Left kidney (tissue), 8 donors: ENCODE results near the gene ARMH2. TPM values are rescaled to one million over a fixed set of nuclear protein-coding genes. Genes with fewer than 3 reads are reported as not detected.

ENCODE experiments used
- DNase-seq: peaks from one replicate; pipeline ENCODE4 v3.0.0-alpha.2; 2013
- long read RNA-seq, 8 donors: transcript quantifications; one replicate each; lab custom pipeline, GENCODE V29; 2026
- polyA plus RNA-seq: library from polyadenylated mRNA; unstranded; fragments of 120-200 nt; gene quantifications from one replicate; pipeline ENCODE4 v1.2.1, GENCODE V29; 2013; ENCODE audit not compliant: insufficient read length

The ARMH2 gene
- polyA plus RNA-seq: not detected
- long read RNA-seq, donor 1: 0 reads
- long read RNA-seq, donor 2: 0 reads
- long read RNA-seq, donor 3: 0 reads
- long read RNA-seq, donor 4: 0 reads
- long read RNA-seq, donor 5: 0 reads
- long read RNA-seq, donor 6: 0 reads
- long read RNA-seq, donor 7: 0 reads
- long read RNA-seq, donor 8: 0 reads

DNA sequence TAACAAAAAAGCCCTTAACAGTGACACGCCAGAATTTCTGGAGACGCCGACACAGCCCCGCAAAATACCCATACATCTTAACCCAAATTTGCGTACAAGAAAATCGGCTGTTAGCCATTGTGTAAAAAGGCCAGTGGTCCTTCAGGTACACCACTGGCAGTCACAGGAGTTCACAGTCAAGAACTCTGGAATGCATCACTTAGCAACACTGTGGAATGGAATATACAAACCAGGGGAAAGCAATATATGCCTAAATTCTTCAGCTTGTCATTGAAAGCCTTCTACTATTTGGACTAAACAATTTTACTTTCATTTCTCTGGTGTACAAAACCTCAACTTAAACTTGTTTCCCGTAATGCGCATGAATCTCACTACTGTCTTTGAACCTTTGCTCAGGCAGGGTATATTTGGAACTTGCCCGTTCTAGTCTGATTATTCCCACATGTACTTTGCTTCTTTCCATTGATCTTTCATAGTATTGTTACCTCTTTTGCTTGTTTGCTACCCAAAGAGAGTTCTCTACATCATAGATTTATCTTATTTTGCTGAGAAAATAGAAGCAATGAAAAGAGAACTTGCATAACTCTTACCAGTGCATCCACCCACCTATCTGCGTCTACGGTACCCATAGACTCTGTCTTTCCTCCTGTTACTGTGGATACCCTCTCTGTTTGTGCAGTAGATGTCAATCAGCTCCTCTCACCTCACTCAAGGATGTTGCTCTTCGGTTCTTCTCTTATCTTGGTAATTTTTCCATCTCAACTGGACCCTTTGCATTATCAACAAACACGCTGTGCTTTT is at the start of gene ARMH2:
Gene ARMH2, minus strand, starts transcription at position 178 of the 801 bp plus-strand sequence. Its CDS starts 60 bp downstream, at position 118.
- no peak for DNase-seq

DNA sequence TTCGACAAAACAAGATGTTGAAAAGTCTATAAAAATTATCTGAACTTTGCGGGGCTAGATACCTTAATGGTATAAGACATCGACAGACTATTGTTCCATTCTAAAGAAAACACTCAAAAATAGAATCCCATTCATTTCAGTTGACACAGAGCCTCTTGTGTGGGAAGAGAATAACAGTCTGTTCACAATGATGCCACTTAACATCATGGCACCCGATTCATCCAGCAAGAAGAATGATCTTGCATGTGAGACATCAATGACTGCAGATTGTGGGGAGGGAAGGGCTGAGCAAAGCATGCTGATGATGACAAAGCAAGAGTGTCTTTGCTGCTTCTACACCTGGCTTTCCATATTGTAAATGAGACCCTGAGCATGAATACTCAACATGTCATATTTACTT is 49.7 kb upstream of the ARMH2 start:
- DNase-seq: no peak

DNA sequence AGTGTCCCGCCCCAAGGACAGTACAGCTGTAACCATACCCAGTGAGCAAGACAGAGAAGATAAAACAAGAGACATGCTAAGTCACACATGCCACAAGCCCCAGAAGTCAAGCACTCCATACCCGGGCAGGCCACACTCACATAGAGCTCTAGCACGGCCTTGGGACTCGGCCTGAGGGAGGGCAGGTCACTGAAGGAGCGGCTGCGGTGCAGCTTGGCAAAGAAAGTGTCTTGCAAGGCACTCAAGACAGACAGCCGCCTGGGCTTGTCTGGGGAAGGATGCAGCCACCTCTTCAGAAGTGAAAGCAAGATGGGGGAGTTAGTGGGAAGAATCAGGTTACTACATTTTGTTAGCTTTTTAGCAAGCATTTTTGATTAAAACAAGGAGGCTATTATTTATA is 48.7 kb upstream of the ARMH2 start:
- no peak for DNase-seq

DNA sequence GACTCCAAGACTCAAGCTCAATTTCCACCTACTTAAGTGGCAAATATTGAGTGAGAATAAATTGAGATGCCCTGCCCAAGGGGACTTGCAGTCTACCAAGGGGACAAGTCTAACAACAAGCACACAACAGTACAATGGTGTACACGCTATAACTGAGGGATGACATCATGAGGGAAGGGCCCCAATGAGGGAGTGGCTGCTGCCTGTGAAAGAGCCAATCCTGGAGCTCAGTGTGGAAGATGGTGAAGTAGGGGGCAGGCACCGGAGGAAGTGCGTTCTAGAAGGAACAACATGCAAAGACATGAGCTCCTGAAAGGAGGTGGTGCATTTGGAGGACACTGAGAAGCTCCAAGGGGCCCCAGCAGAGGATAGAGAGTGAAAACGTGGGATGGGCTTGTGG is 46.9 kb upstream of the ARMH2 start:
- no peak for DNase-seq

DNA sequence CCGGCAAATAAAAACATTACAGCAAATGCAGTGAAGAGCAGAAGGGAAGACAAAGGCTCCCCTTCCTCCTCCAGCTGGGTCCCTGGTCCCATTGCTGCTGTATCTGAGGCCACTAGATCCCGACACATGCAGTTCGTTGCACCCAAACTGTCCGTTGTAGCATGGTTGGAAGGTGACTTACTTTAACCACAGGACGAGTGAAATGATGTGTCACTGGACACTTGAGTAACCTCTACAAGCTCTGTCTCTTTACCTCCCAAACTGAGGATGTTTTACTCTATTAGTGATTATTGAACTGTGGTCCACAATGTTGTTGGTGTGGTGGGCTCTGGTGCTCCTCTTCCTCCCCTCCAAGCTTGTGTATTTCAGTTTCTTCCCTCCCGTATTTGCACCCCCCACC is 46.2 kb upstream of the ARMH2 start:
- no peak for DNase-seq

DNA sequence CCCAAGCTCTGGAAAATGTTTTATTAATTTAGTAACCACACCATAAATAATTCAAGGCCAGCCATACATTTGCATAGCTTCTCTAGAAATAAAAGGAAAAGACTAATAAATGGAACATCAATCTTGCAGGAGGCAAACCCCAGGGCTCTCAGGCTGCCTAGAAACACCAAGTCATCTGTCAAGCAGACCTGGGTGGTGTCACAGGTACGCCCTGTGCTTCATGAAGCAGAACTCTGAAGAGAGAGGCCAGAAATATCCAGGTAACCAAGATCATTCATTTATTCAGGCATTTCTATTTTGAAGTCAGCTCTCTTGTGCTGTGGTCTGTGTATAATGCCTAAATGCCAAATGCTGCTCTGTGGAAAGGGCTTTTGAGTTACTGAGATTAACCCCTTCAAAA is 45.3 kb upstream of the ARMH2 start:
- DNase-seq: no peak

DNA sequence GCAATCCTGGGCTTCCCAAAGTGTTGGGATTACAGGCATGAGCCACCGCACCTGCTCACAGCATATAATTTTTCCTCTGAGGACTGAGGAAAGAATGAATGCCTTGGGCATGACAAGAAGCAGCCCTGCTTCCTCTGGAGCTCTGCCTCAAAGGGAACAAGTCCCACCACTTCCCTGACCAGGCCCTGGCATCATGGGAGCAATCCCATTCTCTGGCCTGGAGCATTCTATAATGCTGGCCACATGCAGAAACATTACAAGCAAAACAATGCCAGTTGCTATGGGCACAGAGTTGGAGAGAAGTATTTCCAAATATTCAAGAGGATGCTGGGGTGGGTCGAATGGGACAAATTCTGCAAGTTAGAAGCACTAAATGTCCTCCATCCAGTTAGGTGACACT is 41.5 kb upstream of the ARMH2 start:
- no peak for DNase-seq

DNA sequence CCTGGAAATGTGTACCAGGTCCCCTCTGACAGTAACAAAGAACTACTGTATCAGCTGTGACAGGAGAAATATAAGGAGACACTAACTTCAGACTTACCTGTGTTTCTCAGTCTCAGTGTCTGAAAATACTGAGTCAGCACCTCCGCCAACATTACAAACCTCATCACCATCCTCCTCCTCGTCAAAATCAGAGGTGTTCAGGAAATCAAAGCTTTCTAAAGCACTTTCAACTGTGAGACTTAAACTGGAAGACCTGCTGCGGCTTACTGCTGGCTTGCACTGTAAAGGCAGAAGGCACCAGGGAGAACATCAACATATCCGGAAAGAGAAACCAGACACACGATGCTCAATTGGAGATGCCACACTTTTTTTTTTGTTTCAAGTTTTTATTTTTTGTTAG is 40.3 kb upstream of the ARMH2 start:
- DNase-seq: no peak

DNA sequence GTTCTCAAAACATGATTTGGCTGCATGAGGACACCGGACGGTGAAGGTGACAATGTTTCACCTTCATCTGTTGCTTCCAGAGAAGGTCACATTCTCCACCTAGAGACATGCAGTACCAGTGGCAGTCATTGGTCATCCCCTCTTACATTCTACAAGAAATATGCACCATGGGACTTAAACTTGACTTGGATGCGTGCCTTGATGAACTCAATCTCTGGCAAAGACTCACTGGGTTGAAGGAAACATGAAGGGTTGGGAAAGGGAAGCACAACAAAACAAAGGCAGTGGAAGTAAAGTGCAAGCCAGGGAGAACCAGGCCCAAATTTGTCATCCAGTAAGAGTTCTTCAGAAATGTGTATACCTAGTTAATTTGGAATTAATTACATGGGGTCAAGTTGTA is 39.4 kb upstream of the ARMH2 start:
- no peak for DNase-seq

DNA sequence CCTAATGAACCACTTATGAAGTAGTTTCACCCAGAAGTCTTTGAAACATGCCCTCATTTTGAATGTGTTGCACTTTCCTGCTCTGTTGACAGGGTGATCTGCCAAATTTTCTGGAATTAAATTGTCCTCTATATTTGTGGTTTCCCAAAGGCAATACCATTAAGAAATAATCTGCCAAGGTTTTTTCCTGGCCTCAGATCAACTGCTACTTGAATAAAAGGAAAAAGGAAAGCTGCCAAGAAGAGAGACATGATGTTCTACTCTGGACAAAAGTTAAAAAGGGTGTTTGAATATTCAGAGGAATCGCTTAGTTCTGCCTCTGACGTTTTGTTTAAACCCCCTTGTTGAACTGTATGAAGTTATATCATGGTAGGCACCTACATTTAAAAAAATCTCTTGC is 37.4 kb upstream of the ARMH2 start:
- DNase-seq: no peak

DNA sequence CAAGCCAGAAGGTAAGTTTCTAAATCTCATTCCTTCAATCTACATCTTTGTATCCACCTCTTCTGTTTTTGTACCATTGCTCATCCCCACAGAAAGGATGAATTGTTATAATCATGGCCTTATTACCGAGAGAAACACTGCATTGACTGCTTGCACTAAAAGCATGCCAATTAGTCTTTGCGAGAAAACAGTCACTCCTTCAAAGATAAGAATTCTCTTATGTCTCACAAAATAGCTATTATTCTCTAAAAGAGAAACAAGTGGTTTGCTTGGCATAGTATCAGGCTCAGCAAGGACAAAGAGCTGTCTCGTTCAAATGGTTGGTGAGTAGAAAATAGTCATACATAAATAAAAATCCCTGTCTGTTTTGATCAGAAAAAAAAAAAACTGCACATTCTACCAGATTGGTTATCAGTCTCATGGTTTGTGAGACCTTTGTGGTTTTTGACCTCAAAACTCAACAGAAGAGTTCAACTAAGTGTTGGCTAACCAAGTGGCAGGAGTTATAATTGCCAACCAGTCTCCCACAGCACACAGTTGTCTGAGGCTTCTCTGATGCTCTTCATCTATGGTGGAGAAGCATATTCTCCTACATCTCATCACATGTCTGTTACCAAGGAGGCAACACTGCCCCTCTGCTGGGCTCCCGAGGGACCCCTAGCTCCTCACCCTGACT is 35.1 kb upstream of the ARMH2 start:
- DNase-seq: no peak

DNA sequence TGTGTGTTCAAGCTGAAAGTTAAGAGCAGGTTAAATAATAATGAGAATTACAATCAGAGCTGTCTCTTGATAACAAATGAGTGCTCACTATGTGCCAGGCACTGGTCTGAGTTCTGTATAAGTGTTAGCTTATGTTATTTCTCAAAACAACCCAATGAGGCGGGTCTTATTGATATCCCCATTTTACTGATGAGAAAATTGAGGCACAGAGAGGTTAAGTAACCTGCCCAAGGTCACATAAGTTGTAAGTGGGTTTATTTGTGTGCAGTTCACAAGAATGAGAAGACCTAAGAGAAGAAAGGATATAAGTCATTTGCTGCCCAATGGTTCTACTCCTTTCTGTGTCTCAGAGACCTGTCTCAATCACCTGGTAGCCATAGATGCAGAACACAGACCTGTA is 34.1 kb upstream of the ARMH2 start:
- DNase-seq: no peak

DNA sequence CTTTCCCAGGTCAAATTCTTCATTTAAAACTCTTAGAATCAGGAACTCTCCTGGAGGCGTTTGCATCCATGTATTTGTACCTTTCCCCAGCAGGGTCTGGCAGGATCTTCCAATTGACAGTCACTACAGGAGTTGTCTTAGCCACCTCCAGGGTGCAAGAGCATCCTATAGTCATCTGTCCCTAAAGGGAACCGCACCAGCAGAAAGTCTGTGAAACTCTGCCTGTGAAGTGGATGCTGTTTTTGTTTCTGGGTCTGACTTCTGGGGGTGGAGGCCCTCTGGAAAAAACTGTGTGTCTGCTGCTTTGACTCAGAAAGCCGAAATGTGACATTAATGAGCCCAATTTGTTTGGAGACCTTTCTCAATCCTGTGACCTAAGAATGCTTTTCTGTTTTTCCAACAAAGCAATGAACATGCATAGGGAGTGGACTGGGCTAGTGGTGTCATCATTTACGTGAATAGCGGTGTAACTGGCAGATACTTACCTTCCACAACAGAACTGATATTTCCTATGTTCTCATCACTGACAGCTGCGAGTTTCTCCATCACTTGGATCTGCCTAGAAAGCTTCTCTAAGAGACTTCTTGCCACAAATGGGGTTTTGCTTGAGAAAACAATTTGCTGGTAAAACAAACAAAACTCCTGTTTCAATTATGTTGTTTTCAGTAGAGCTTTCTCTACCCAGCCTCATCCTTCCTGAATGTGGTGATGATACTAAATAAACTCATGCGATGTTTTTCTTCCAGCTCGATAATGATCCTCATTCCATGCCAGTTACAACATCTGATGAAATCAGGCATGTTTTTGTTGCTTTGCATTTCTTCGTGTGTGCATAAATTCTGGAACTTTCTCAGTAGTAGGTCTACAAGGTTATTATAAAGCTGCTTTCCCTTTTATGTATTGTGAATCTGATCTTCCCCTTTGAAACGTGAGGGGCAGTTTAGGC is 33.3 kb upstream of the ARMH2 start:
- no peak for DNase-seq

DNA sequence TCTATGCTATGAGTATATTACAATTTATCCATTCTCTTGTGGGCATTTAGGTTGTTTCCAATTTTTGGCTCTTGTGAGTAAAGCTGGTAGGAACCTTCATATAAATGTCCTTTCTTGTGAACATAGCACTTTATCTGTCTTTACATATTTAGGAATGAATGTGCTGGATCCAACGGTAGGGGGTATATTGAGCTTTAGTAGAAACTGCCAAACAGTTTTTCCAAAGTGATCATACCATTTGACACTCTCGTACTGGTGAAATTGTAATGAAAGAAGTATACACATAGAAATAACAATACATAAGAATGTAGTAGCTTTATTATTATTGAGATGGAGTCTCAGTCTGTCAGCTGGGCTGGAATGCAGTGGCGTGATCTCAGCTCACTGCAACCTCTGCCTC is 30.9 kb upstream of the ARMH2 start:
- DNase-seq: no peak

DNA sequence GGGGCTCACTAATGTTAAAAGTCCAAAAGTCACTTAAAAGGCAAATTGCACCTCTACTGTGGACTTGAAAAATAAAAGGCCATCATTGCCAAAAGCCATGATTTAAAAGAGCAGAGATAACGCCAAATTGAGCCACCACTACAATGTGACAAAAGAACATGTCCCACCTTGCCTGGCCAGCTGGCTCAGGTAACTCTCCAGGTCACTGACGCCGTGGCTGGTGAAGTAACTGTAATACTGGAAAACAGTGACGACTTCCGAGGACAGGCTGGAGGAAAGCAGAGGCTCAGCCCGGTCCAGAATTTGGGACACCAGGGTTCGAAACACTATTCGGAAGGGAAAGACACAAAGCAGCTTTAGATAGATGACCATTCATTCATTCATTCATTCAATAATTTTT is 29.3 kb upstream of the ARMH2 start:
- no peak for DNase-seq

DNA sequence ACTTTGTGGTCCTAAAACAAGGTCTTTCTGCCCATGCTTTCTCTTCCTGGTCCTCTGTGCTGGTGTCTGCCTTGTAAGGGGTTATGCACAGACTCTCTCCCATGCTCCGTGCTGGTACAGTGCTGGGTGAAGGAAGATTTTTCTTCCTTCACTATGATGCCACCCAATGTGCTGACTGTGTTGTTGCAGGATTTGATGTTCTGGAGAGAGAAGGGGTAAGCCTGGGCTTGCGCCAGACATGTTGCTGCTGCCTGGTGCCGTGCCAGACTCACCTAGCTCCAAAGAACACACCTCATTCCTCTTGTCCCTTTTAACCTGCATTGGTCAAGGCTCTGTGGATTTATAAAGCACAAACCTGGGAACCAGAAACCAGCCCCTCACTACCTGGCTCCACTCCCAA is 28.4 kb upstream of the ARMH2 start:
- DNase-seq: no peak

DNA sequence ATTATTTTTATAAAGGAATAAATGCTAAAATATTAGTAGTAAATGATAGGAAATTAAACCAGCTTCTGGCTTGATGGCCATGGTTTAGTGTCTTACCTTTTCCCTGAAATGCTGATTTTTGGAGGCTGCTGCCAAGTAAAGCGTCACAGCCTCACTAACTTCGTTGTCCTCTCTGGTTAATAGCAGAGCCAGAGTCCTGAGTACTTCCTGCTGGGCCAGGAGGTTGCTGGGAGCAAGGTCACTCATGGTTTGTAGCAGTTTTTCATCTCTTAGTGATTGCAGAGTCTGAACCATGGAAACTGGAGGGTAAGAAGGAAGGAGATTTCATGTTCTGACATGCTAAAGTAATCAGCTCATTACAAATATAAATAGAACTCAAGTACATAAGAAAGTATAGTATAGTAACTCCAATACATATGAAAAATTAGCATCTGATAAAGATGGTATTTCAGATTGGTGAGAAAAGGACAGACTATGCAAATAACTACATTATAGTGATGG is 26.5 kb upstream of the ARMH2 start:
- DNase-seq: no peak

DNA sequence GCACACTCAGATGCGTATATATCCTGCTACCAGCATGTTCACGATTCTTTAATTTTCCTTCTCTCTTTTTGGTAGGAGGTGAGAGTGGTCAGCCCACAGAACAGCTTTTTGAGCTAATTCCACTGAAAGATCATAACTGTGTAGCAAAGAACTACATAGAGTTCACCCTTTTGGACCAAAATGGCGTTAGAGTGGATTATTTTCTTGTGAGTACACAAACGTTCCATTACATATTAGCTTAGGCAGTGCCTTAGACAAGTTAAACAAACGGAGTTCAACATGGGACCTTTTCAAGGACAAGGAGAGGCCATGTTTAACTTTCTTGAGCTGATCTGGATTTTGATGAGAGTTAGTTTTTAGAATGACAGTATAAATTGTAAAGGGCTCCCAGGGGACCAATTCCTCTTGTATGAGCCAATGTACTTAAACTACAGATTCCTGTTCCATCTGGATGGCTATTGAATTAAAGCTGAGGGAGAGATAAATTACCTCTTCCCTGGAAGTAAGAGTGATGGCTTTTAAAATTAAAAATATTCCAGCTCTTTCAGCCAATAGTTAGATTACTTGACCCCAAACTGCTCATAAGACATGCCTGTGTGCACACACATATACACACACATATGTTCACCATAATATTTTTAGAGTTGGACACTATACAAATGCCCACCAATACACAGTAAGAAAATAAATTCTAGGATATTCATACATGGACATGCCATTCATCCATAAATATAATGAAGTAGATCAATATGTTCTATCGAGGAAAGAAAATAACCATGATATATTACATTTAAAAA is 25.6 kb upstream of the ARMH2 start:
- DNase-seq: no peak

DNA sequence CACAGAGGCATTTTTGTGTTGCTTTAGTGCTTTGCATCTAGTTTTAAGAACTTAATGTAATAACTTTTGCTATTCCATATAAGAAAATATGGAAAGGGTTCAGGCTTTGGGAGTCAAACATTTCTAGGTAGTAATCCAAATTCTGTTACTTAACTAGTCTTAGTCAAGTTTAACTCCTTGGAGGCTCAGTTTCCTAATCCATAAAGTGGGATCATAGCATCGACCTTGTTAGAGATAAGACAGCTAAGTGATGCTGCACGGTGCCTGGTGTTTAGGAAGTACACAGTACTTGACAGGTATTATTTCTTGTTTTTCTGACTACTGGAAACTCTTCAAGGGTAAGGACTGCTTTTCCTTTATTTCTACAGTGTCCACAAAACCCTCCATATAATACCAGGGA is 24.5 kb upstream of the ARMH2 start:
- no peak for DNase-seq

DNA sequence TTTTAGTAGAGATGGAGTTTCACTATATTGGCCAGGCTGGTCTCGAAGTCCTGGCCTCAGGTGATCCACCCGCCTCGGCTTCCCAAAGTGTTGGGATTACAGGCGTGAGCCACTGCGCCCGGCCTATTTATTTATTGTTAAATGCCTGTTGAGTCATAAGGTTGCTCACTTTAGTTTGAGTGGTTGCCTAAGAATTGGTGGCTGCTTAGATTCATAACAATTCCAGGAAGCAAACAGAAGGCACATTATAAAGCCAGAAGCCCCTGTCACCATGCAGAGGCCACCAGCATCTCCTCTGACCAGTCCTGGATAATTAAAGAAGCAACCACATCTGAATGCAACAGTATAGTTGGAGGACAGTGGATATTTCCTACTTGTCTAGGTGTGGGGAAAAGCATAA is 24.0 kb upstream of the ARMH2 start:
- no peak for DNase-seq

DNA sequence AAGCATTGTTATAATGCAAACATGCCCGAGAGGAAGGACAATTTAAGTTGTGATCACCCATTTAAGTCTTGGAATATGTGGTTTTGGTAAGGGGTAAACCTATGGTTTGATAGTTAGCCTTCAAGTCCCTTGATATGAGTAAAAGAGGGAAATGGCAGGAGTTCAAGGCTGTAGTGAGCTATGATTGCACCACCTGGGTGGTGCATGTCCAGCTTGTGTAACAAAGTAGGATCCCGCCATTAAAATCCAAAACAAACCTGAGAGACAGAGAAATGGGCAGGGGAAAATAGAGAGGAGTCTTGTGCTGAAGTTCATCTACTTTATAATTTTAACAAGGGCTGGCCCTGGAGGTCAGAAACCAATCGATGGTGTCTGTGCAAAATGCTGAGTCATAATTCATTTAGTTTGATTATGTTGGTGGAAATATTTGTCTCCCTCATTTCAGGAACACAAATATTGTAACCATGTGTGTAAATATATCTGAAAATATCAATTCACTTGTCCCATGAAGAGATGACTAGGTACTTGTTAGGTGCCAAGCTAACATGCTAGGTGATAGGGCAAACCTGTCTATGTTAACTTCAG is 23.2 kb upstream of the ARMH2 start:
- no peak for DNase-seq
